ENCODE measurements around the gene CAPN9.

The CAPN9 gene

GRCh38 chr1:230798491-230798890 lies 51.3 kb downstream of the CAPN9 start:
- DNase-seq (ENCODE audit: low read depth): no peak

- no peak for DNase-seq (ENCODE audit: low read depth)
Observed at GRCh38 chr1:230800891-230801840, 54.0 kb downstream of the CAPN9 start.

GRCh38 chr1:230804396-230804795 lies 57.2 kb downstream of the CAPN9 start:
- no peak for DNase-seq (ENCODE audit: low read depth)

GRCh38 chr1:230806552-230806951 lies 59.4 kb downstream of the CAPN9 start:
- DNase-seq (ENCODE audit: low read depth): no peak

GRCh38 chr1:230807029-230807428 lies 59.8 kb downstream of the CAPN9 start:
- no peak for DNase-seq (ENCODE audit: low read depth)

GRCh38 chr1:230807561-230808280 lies 60.5 kb downstream of the CAPN9 start:
- no peak for DNase-seq (ENCODE audit: low read depth)

GRCh38 chr1:230808281-230808872 lies 61.2 kb downstream of the CAPN9 start:
- DNase-seq (ENCODE audit: low read depth): no peak

GRCh38 chr1:230809256-230809990 lies 62.2 kb downstream of the CAPN9 start:
- DNase-seq (ENCODE audit: low read depth): no peak

- DNase-seq (ENCODE audit: low read depth): no peak
Observed at GRCh38 chr1:230812568-230812967, 65.4 kb downstream of the CAPN9 start.

- no peak for DNase-seq (ENCODE audit: low read depth)
Observed at GRCh38 chr1:230814949-230815692, 67.9 kb downstream of the CAPN9 start.

- DNase-seq (ENCODE audit: low read depth): no peak
Observed at GRCh38 chr1:230816018-230816417, 68.8 kb downstream of the CAPN9 start.

GRCh38 chr1:230818367-230818766 lies 71.2 kb downstream of the CAPN9 start:
- DNase-seq (ENCODE audit: low read depth): no peak

- DNase-seq (ENCODE audit: low read depth): no peak
Observed at GRCh38 chr1:230818901-230819300, 71.7 kb downstream of the CAPN9 start.

GRCh38 chr1:230819976-230820375 lies 72.8 kb downstream of the CAPN9 start:
- DNase-seq (ENCODE audit: low read depth): no peak

- no peak for DNase-seq (ENCODE audit: low read depth)
Observed at GRCh38 chr1:230820568-230820967, 73.4 kb downstream of the CAPN9 start.

GRCh38 chr1:230821346-230821745 lies 74.2 kb downstream of the CAPN9 start:
- DNase-seq (ENCODE audit: low read depth): no peak

- DNase-seq (ENCODE audit: low read depth): no peak
Observed at GRCh38 chr1:230822092-230822581, 74.9 kb downstream of the CAPN9 start.

- no peak for DNase-seq (ENCODE audit: low read depth)
Observed at GRCh38 chr1:230823426-230823825, 76.2 kb downstream of the CAPN9 start.

- DNase-seq (ENCODE audit: low read depth): no peak
Observed at GRCh38 chr1:230823931-230824381, 76.8 kb downstream of the CAPN9 start.

- no peak for DNase-seq (ENCODE audit: low read depth)
Observed at GRCh38 chr1:230824551-230824918, 77.3 kb downstream of the CAPN9 start.

Data from activated T-cell treated with anti-CD3 and anti-CD28 coated beads for 48 hours (primary cell).